GM23248 (cell line): ENCODE results near the gene FRAS1. TPM values are rescaled to one million over a fixed set of nuclear protein-coding genes. Genes with fewer than 3 reads are reported as not detected.
A peak's percentile ranks its signal among the peaks of the same experiment; 100 is the strongest.

Source experiments
- DNase-seq: peaks from one replicate; pipeline ENCODE4 v3.0.0-alpha.2; 2015
- H2AFZ ChIP-seq: fragments of 200-600 bp; sonication (generic); 2 replicates; pipeline ENCODE4 v1.6.1; 2016; ENCODE audit warnings: antibody characterized with exemption
- H3F3A ChIP-seq: fragments of 200-600 bp; sonication (generic); 2 replicates; pipeline ENCODE4 v1.6.1; 2016; ENCODE audit warnings: mild to moderate bottlenecking, antibody characterized with exemption, mixed run types; ENCODE audit not compliant: insufficient read depth
- H3K27ac ChIP-seq: fragments of 200-600 bp; sonication (generic); 2 replicates; pipeline ENCODE4 v1.5.1; 2016; ENCODE audit warnings: mild to moderate bottlenecking
- H3K27me3 ChIP-seq: fragments of 200-600 bp; sonication (generic); replicated peaks from 2 replicates; pipeline ENCODE4 v1.6.1; 2016; ENCODE audit warnings: mild to moderate bottlenecking; ENCODE audit not compliant: insufficient read depth
- H3K36me3 ChIP-seq: fragments of 200-600 bp; sonication (generic); 2 replicates; pipeline ENCODE4 v1.6.1; 2016; ENCODE audit warnings: low read depth, mild to moderate bottlenecking
- H3K4me1 ChIP-seq: fragments of 200-600 bp; sonication (generic); 2 replicates; pipeline ENCODE4 v1.6.1; 2016; ENCODE audit warnings: mild to moderate bottlenecking; ENCODE audit not compliant: insufficient read depth
- H3K4me2 ChIP-seq: fragments of 200-600 bp; sonication (generic); one replicate; pipeline ENCODE4 v1.6.1; 2016; ENCODE audit warnings: mild to moderate bottlenecking; ENCODE audit not compliant: unreplicated experiment
- H3K4me3 ChIP-seq: fragments of 200-600 bp; sonication (generic); 2 replicates; pipeline ENCODE4 v1.5.1; 2016; ENCODE audit warnings: mild to moderate bottlenecking
- H3K79me2 ChIP-seq: fragments of 200-600 bp; sonication (generic); 2 replicates; pipeline ENCODE4 v1.6.1; 2016; ENCODE audit warnings: mild to moderate bottlenecking; ENCODE audit not compliant: insufficient read depth
- H3K9ac ChIP-seq: fragments of 200-600 bp; sonication (generic); 2 replicates; pipeline ENCODE4 v1.6.1; 2016; ENCODE audit warnings: mild to moderate bottlenecking
- H3K9me2 ChIP-seq: fragments of 200-600 bp; sonication (generic); 2 replicates; pipeline ENCODE4 v1.6.1; 2016; ENCODE audit warnings: mixed run types, mild to moderate bottlenecking, moderate library complexity; ENCODE audit not compliant: insufficient read depth
- H3K9me3 ChIP-seq: fragments of 200-600 bp; sonication (generic); one replicate; pipeline ENCODE4 v1.6.1; 2017; ENCODE audit warnings: low read depth
- H4K20me1 ChIP-seq: fragments of 200-600 bp; sonication (generic); 2 replicates; pipeline ENCODE4 v1.6.0; 2016; ENCODE audit not compliant: insufficient read depth
- EZH2 ChIP-seq: fragments of 200-600 bp; sonication (generic); IDR thresholded peaks from 2 replicates; pipeline ENCODE4 v1.6.1; 2018; ENCODE audit warnings: antibody characterized with exemption, mild to moderate bottlenecking; ENCODE audit not compliant: insufficient read depth, poor library complexity, severe bottlenecking
- EZH2phosphoT487 ChIP-seq: fragments of 200-600 bp; sonication (generic); IDR thresholded peaks from 2 replicates; pipeline ENCODE4 v1.6.1; 2018; ENCODE audit warnings: antibody characterized with exemption, moderate library complexity, mild to moderate bottlenecking, low read depth; ENCODE audit not compliant: insufficient read depth
- WGBS, 2 experiments: methylation state at CpG; one replicate each; pipeline ENCODE4 v1.1.6; 2015 to 2017; ENCODE audit warnings: low lambda C conversion rate in 2 of 2, low coverage in 1 of 2; ENCODE audit errors: missing lambda C conversion rate in 2 of 2; 5-methylcytosine and 5-hydroxymethylcytosine counted together
- in situ Hi-C: fragments of 300-500 bp; cut with MboI; formaldehyde crosslinking; loops from 2 replicates; pipeline ENCODE4 v1.15.0; 2020
- polyA plus RNA-seq: library from polyadenylated mRNA; unstranded; fragments of >200 nt; fragmentation: Nextera tagmentation; extraction: Ambion mirVana; gene quantifications from 2 replicates; pipeline ENCODE4 v1.2.1, GENCODE V29; 2016
- total RNA-seq: library from RNA; depleted of rRNA; stranded (reverse); fragments of >200 nt; shearing (Covaris generic); gene quantifications from 2 replicates; pipeline ENCODE4 v1.2.3, GENCODE V29; 2014

Gene FRAS1
- total and polyA plus RNA-seq, 2 experiments from 2014 or later: 6.5 to 19.8 TPM

DNA sequence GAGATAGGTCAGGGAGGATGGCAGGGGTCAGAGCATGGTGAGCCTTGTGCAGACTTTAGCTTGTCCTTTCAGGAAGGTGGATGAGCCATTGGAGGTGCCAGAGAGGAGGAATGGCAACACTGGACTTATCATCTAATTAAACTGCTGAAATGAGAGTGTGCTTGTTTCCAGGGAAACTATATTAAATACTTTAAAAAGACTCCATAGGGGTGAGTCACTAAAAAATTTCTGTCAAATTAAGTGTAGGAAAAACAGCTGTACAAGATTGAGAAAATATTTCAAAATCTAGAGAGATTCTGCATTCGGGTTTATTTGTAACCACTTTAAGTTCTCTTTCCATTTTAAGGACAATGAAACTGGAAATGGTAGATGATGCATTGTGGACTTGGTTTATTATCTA is 11.4 kb downstream of the FRAS1 start:
- Histone ChIP-seq H3K9me3 (no peaks in the 10 kb centered on the region), H3K27me3 (no peaks in the 10 kb centered on the region), H4K20me1 (no peaks in the 10 kb centered on the region), H3F3A (no peaks in the 10 kb centered on the region), H3K9ac (no peak overlapping the region), H3K36me3 (no peaks in the 10 kb centered on the region), H3K27ac (no peak overlapping the region), H2AFZ (no peak overlapping the region), H3K4me1 (peaks cover 4% of the 10 kb centered on the region; the same call in 1 of the 2 replicates), H3K9me2 (no peaks in the 10 kb centered on the region), H3K4me2 (no peak overlapping the region), H3K79me2 (no peaks in the 10 kb centered on the region), H3K4me3 (no peak overlapping the region)
- DNase-seq: peak; percentile 38
- TF ChIP-seq EZH2phosphoT487 (no peak), EZH2 (no peak)
- in situ Hi-C loops: no loop called here
- WGBS, 2 experiments: 41 to 50% methylated on average over 1 of the region's 1 CpG

DNA sequence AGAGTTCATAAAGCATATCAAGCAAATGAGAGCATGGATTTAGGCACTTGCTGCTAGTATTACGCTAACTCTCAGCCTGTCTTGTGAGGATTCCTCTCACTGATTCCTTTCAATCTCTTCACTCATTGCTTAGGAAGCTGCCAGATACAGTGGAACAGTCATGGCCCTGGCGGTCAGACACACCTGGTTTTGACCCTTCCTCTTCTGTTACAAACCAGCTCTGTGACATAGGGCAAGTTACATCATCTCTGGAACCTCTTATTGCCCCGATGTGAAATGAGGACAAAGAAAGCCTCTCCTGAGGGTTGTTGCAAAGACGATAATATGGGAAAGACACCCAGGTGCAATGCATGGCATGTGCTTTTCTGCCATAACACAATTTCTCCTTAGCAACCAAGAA is 12.2 kb downstream of the FRAS1 start:
- Histone ChIP-seq H3K27me3 (no peaks in the 10 kb centered on the region), H3K9me2 (no peaks in the 10 kb centered on the region), H2AFZ (no peak overlapping the region), H4K20me1 (no peaks in the 10 kb centered on the region), H3K36me3 (no peaks in the 10 kb centered on the region), H3F3A (no peaks in the 10 kb centered on the region), H3K9ac (no peak overlapping the region), H3K4me1 (peaks cover 4% of the 10 kb centered on the region; the same call in 1 of the 2 replicates), H3K4me2 (no peak overlapping the region), H3K4me3 (no peak overlapping the region), H3K27ac (no peak overlapping the region), H3K79me2 (no peaks in the 10 kb centered on the region), H3K9me3 (no peaks in the 10 kb centered on the region)
- 86 to 93% methylated on average over 4 of the region's 4 CpGs for WGBS, 2 experiments
- in situ Hi-C loops: no loop called here
- no peak for DNase-seq
- TF ChIP-seq EZH2phosphoT487 (no peak), EZH2 (no peak)

DNA sequence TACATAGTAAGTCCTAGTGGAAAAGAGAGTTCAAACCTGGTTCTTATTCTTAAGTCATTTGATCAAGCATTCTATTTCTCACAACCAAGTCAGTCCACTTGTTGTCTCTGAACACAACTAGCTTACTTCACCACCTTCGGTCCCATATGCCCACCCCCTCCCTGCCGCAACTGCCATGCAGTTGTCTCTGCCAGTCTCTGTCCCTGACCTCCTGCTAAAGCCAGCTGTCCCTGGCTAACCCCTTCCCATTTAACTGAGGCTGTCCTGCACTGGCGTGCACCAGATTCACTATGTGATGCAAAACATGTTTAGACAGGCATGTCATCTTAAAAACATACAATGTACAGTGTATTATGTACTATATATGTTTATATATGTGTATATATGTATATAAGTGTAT is 12.7 kb downstream of the FRAS1 start:
- in situ Hi-C loops: no loop called here
- Histone ChIP-seq H3F3A (no peaks in the 10 kb centered on the region), H3K9me2 (no peaks in the 10 kb centered on the region), H3K4me3 (no peak overlapping the region), H3K79me2 (no peaks in the 10 kb centered on the region), H3K27me3 (no peaks in the 10 kb centered on the region), H2AFZ (no peak overlapping the region), H4K20me1 (no peaks in the 10 kb centered on the region), H3K4me1 (peaks cover 4% of the 10 kb centered on the region; the same call in 1 of the 2 replicates), H3K36me3 (no peaks in the 10 kb centered on the region), H3K9me3 (no peaks in the 10 kb centered on the region), H3K4me2 (no peak overlapping the region), H3K27ac (no peak overlapping the region), H3K9ac (no peak overlapping the region)
- 98 to 100% methylated on average over 3 of the region's 3 CpGs for WGBS, 2 experiments
- TF ChIP-seq EZH2phosphoT487 (no peak), EZH2 (no peak)
- DNase-seq: no peak

DNA sequence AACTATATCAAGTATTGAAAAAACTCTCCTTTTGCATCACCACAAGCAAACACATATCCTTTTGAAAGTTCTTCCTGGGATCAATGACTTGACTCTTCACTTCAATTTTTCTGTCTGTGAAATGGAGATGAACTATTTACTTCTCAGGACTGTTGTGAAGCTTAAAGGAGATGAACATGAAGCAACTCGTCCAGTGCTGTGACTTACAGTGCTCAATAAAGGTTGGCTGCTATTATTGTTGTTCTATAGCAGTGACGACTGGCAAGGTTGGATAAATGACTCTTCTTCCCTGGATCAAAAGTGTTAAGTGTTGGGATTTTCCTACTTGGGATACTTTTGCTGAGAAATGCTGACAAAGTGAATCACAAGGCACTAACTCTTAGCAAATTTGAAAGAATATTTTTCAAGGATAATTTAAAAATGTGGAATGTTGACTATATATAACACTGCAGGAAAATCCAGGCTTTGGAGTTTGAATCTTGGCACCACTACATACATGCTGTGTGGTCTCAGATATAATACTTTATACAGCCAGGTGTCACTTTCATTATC is 13.7 kb downstream of the FRAS1 start:
- Histone ChIP-seq H2AFZ (no peak overlapping the region), H3K4me1 (peaks cover 4% of the 10 kb centered on the region; the same call in 1 of the 2 replicates), H3K9me3 (no peaks in the 10 kb centered on the region), H3K27ac (no peak overlapping the region), H3K79me2 (no peaks in the 10 kb centered on the region), H4K20me1 (no peaks in the 10 kb centered on the region), H3K9me2 (no peaks in the 10 kb centered on the region), H3F3A (no peaks in the 10 kb centered on the region), H3K9ac (no peak overlapping the region), H3K4me2 (no peak overlapping the region), H3K4me3 (no peak overlapping the region), H3K36me3 (no peaks in the 10 kb centered on the region), H3K27me3 (no peaks in the 10 kb centered on the region)
- 84 to 94% methylated on average over 2 of the region's 2 CpGs for WGBS, 2 experiments
- TF ChIP-seq EZH2phosphoT487 (no peak), EZH2 (no peak)
- in situ Hi-C loops: no loop called here
- DNase-seq: no peak

DNA sequence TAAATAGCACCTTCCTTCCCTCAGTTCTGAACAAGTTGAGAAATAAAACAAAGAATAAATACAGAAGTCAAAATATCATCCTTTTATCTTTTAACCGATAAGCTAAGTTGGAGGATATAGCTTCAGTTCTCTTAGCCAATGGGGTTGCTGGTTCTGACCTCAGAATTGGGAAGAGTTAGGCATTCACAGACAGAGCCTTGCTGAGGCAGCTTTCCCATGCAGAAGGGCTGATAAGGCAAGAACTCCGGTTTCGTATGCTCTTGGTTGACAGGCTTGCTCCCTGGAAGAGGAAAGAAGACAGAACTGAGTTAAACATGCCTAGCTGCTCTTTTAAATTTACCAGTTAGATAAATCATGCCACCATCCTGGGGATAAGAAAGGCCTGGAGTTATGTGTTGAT is 17.6 kb downstream of the FRAS1 start:
- Histone ChIP-seq H4K20me1 (no peaks in the 10 kb centered on the region), H3K4me1 (no peaks in the 10 kb centered on the region), H3K9ac (no peak overlapping the region), H3K4me2 (no peak overlapping the region), H3F3A (no peaks in the 10 kb centered on the region), H3K9me3 (no peaks in the 10 kb centered on the region), H3K4me3 (no peak overlapping the region), H3K36me3 (no peaks in the 10 kb centered on the region), H3K27ac (no peak overlapping the region), H3K79me2 (no peaks in the 10 kb centered on the region), H3K27me3 (no peaks in the 10 kb centered on the region), H2AFZ (no peak overlapping the region), H3K9me2 (no peaks in the 10 kb centered on the region)
- no peak for DNase-seq
- 71 to 76% methylated on average over 3 of the region's 3 CpGs for WGBS, 2 experiments
- TF ChIP-seq EZH2 (no peak), EZH2phosphoT487 (no peak)
- in situ Hi-C loops: no loop called here
